H1 (cell line): ENCODE measurements around the gene DLL4. TPM values are rescaled to one million over a fixed set of nuclear protein-coding genes. Genes with fewer than 3 reads are reported as not detected.

ENCODE experiments used
- CTCF ChIA-PET: fragments of 300-600 bp; sonication (Branson Sonifier 250); formaldehyde crosslinking; loops from one replicate; lab custom pipeline; 2021; ENCODE audit not compliant: partially characterized antibody; lab: Charles Lee
- POLR2A ChIA-PET: fragments of 300-600 bp; sonication (Branson Sonifier 250); formaldehyde crosslinking; loops from one replicate; lab custom pipeline; 2021; ENCODE audit warnings: inconsistent platforms; ENCODE audit not compliant: partially characterized antibody; lab: Charles Lee
- DNase-seq, 2 experiments: peaks; one replicate each; pipeline versions ENCODE4 v3.0.0 to v3.0.0-alpha.2; 2010 to 2022; ENCODE audit warnings: low spot score in 2 of 2, low read depth in 1 of 2, mixed read lengths in 1 of 2
- FAIRE-seq: peaks from 2 replicates; lab custom pipeline; 2011; peaks lifted over from hg19 to GRCh38; lab: Jason Lieb, UNC
- H2AFZ ChIP-seq: 2 replicates; pipeline ENCODE4 v1.8.1; 2012; ENCODE audit warnings: low read length, inconsistent platforms
- H2AK5ac ChIP-seq: 2 replicates; pipeline ENCODE4 v1.6.1; 2013; ENCODE audit warnings: low read depth, low read length
- H2BK120ac ChIP-seq: replicated peaks from 2 replicates; pipeline ENCODE3; 2013; ENCODE audit warnings: low read depth, low read length, inconsistent platforms
- H2BK12ac ChIP-seq: 2 replicates; pipeline ENCODE4 v1.6.1; 2013; ENCODE audit warnings: low read depth, low read length
- H2BK15ac ChIP-seq: 2 replicates; pipeline ENCODE4 v1.6.1; 2013; ENCODE audit warnings: low read length
- H2BK20ac ChIP-seq: 2 replicates; pipeline ENCODE4 v1.6.1; 2013; ENCODE audit warnings: low read length
- H2BK5ac ChIP-seq: 2 replicates; pipeline ENCODE4 v1.6.1; 2013; ENCODE audit warnings: low read depth, low read length
- H3K14ac ChIP-seq: 2 replicates; pipeline ENCODE4 v1.6.1; 2013; ENCODE audit warnings: inconsistent platforms; ENCODE audit not compliant: insufficient read length
- H3K18ac ChIP-seq: 2 replicates; pipeline ENCODE4 v1.6.1; 2013; ENCODE audit warnings: low read length; ENCODE audit errors: extremely low read depth
- H3K23ac ChIP-seq: 2 replicates; pipeline ENCODE4 v1.6.1; 2013; ENCODE audit warnings: inconsistent platforms; ENCODE audit not compliant: insufficient read length
- H3K23me2 ChIP-seq: 2 replicates; pipeline ENCODE4 v1.6.1; 2013; ENCODE audit warnings: low read depth, low read length
- H3K27ac ChIP-seq: 2 replicates; pipeline ENCODE4 v1.6.1; 2011; ENCODE audit warnings: low read depth, low read length, inconsistent platforms
- H3K27me3 ChIP-seq, 4 experiments: replicated peaks in 1 of 4; 1 replicate in 1 of 4; 2 replicates in 3 of 4; pipeline versions ENCODE4 v1.6.1 to v1.8.1; 2011 to 2013; ENCODE audit warnings: low read length in 3 of 4, mild to moderate bottlenecking in 3 of 4, inconsistent platforms in 2 of 4, mixed read lengths in 2 of 4, moderate library complexity in 1 of 4; ENCODE audit not compliant: control insufficient read depth in 3 of 4, insufficient read depth in 3 of 4; ENCODE audit errors: extremely low read depth in 1 of 4
- H3K36me3 ChIP-seq, 4 experiments: 2 replicates each; pipeline versions ENCODE4 v1.6.1 to v1.8.1; 2011 to 2013; ENCODE audit warnings: mild to moderate bottlenecking in 4 of 4, low read length in 3 of 4, moderate library complexity in 2 of 4, control low read depth in 1 of 4, inconsistent platforms in 1 of 4; ENCODE audit not compliant: insufficient read depth in 4 of 4, control insufficient read depth in 2 of 4
- H3K4ac ChIP-seq: replicated peaks from 2 replicates; pipeline ENCODE3; 2013; ENCODE audit warnings: low read length, low read depth, mixed read lengths, inconsistent platforms; ENCODE audit not compliant: insufficient read length
- H3K4me1 ChIP-seq, 4 experiments: replicated peaks in 1 of 4; 1 replicate in 1 of 4; 2 replicates in 3 of 4; pipeline versions ENCODE4 v1.6.1 to v1.8.1; 2011 to 2013; ENCODE audit warnings: low read length in 3 of 4, inconsistent platforms in 2 of 4, mixed read lengths in 1 of 4; ENCODE audit not compliant: insufficient read depth in 4 of 4, control insufficient read depth in 3 of 4
- H3K4me2 ChIP-seq, 2 experiments: 2 replicates each; pipeline versions ENCODE4 v1.6.1 to v1.8.1; 2011 to 2013; ENCODE audit warnings: low read depth in 2 of 2, low read length in 2 of 2, control low read depth in 1 of 2, inconsistent platforms in 1 of 2, mild to moderate bottlenecking in 1 of 2; ENCODE audit not compliant: insufficient read depth in 1 of 2
- H3K4me3 ChIP-seq, 4 experiments: fragments of 200-600, 300-600 bp in 1 of 4; sonication (generic), shearing (Covaris generic), sonication (Bioruptor Twin) in 1 of 4; 2 replicates each; pipeline versions ENCODE4 v1.5.1 to v1.8.1; 2011 to 2016; ENCODE audit warnings: low read length in 4 of 4, low read depth in 3 of 4, control low read depth in 2 of 4, inconsistent platforms in 2 of 4, mild to moderate bottlenecking in 2 of 4, mixed read lengths in 1 of 4, moderate library complexity in 1 of 4; ENCODE audit not compliant: insufficient read depth in 2 of 4; ENCODE audit errors: extremely low read depth in 1 of 4
- H3K56ac ChIP-seq: replicated peaks from 2 replicates; pipeline ENCODE3; 2013; ENCODE audit warnings: low read depth, mild to moderate bottlenecking, mixed read lengths, low read length, inconsistent platforms; ENCODE audit not compliant: insufficient read length
- H3K79me1 ChIP-seq: 2 replicates; pipeline ENCODE4 v1.6.1; 2013; ENCODE audit warnings: low read depth, low read length, control low read depth
- H3K79me2 ChIP-seq, 2 experiments: 2 replicates each; pipeline versions ENCODE4 v1.6.1 to v1.8.1; 2012 to 2013; ENCODE audit warnings: low read length in 2 of 2, mild to moderate bottlenecking in 2 of 2, inconsistent platforms in 1 of 2; ENCODE audit not compliant: insufficient read depth in 2 of 2, control insufficient read depth in 1 of 2
- H3K9ac ChIP-seq, 4 experiments: replicated peaks in 1 of 4; 1 replicate in 1 of 4; 2 replicates in 3 of 4; pipeline versions ENCODE4 v1.6.1 to v1.8.1; 2011 to 2013; ENCODE audit warnings: low read depth in 3 of 4, low read length in 3 of 4, control low read depth in 2 of 4, mild to moderate bottlenecking in 2 of 4, moderate library complexity in 2 of 4, inconsistent platforms in 1 of 4; ENCODE audit errors: extremely low read depth in 1 of 4
- H3K9me3 ChIP-seq, 2 experiments: 2 replicates each; pipeline versions ENCODE4 v1.6.1 to v1.8.1; 2012 to 2013; ENCODE audit warnings: mild to moderate bottlenecking in 2 of 2, moderate library complexity in 2 of 2, control low read depth in 1 of 2, inconsistent platforms in 1 of 2, low read depth in 1 of 2, low read length in 1 of 2, mixed read lengths in 1 of 2; ENCODE audit not compliant: insufficient read depth in 2 of 2
- H4K20me1 ChIP-seq, 2 experiments: replicated peaks in 1 of 2; 2 replicates each; pipeline versions ENCODE3 to v1.8.1; 2011 to 2013; ENCODE audit warnings: inconsistent platforms in 2 of 2, low read length in 2 of 2, mild to moderate bottlenecking in 1 of 2; ENCODE audit not compliant: insufficient read depth in 2 of 2, control insufficient read depth in 1 of 2
- H4K5ac ChIP-seq: 2 replicates; pipeline ENCODE4 v1.6.1; 2013; ENCODE audit warnings: low read length, low read depth, mixed read lengths, inconsistent platforms; ENCODE audit not compliant: insufficient read length
- H4K8ac ChIP-seq: 2 replicates; pipeline ENCODE4 v1.8.0; 2013; ENCODE audit warnings: mild to moderate bottlenecking, moderate library complexity, low read length, inconsistent platforms; ENCODE audit not compliant: insufficient read depth; ENCODE audit errors: extremely low read depth
- H4K91ac ChIP-seq: replicated peaks from 2 replicates; pipeline ENCODE3; 2013; ENCODE audit warnings: low read length, mixed read lengths, inconsistent platforms; ENCODE audit not compliant: insufficient read length
- ASH2L ChIP-seq: fragments of 200-600, 300-600 bp; sonication (generic); IDR thresholded peaks from one replicate; pipeline ENCODE4 v1.7.1; 2017; ENCODE audit warnings: low read length
- CBX8 ChIP-seq: fragments of 300-800, 300-1000 bp; sonication (generic); IDR thresholded peaks from 2 replicates; pipeline ENCODE4 v1.7.1; 2016; ENCODE audit warnings: low read depth, low read length, borderline replicate concordance
- E2F6 ChIP-seq: IDR thresholded peaks from 2 replicates; pipeline ENCODE4 v1.6.1; 2012; ENCODE audit warnings: inconsistent platforms
- EZH2 ChIP-seq: fragments of 200-600 bp; sonication (generic); IDR thresholded peaks from 2 replicates; pipeline ENCODE4 v1.7.1; 2012; ENCODE audit warnings: low read depth, mild to moderate bottlenecking, moderate library complexity, low read length, inconsistent platforms; ENCODE audit not compliant: severe bottlenecking
- GTF2F1 ChIP-seq: IDR thresholded peaks from 2 replicates; pipeline ENCODE4 v1.6.1; 2012; ENCODE audit warnings: low read depth, low read length, improper control_type of control experiment, borderline replicate concordance
- POLR2AphosphoS5 ChIP-seq: IDR thresholded peaks from 2 replicates; pipeline ENCODE4 v1.6.1; 2011; ENCODE audit warnings: low read depth, low read length
- RBBP5 ChIP-seq: IDR thresholded peaks from 2 replicates; pipeline ENCODE4 v1.7.1; 2012; ENCODE audit warnings: low read depth, mild to moderate bottlenecking, inconsistent platforms, low read length, moderate library complexity, borderline replicate concordance
- SP1 ChIP-seq: IDR thresholded peaks from 2 replicates; pipeline ENCODE4 v1.6.1; 2011; ENCODE audit warnings: low read depth, low read length
- SUZ12 ChIP-seq: fragments of 200-600 bp; sonication (generic); IDR thresholded peaks from 2 replicates; pipeline ENCODE4 v1.6.1; 2012; ENCODE audit warnings: mild to moderate bottlenecking, inconsistent platforms, low read length, moderate library complexity, mixed read lengths
- TBP ChIP-seq: IDR thresholded peaks from 2 replicates; pipeline ENCODE4 v1.6.1; 2011; ENCODE audit warnings: low read depth, low read length, improper control_type of control experiment
- YY1 ChIP-seq: IDR thresholded peaks from 2 replicates; pipeline ENCODE4 v1.6.1; 2011; ENCODE audit warnings: low read depth, mild to moderate bottlenecking, low read length
- WGBS, 2 experiments: shearing (Covaris generic) in 1 of 2; methylation state at CpG; one replicate each; pipeline versions ENCODE4 v1.1.6 to v1.1.7; 2013 to 2015; ENCODE audit warnings: low lambda C conversion rate in 2 of 2, mixed read lengths in 2 of 2, inconsistent platforms in 1 of 2, low coverage in 1 of 2, missing lambda C conversion rate in 1 of 2; ENCODE audit not compliant: insufficient replicate concordance in 2 of 2, insufficient coverage in 1 of 2, insufficient read length in 1 of 2; ENCODE audit errors: extremely low coverage in 1 of 2, missing lambda C conversion rate in 1 of 2; 5-methylcytosine and 5-hydroxymethylcytosine counted together
- polyA plus RNA-seq, 7 experiments: library from polyadenylated mRNA; depleted of rRNA in 3 of 7; stranded (reverse) in 5 of 7; unstranded in 2 of 7; fragments of >200 nt in 5 of 7; fragments of 200-250 nt in 2 of 7; gene quantifications; 1 replicate in 5 of 7; 2 replicates in 1 of 7; 4 replicates in 1 of 7; pipeline versions ENCODE4 v1.2.1 to v1.2.3, GENCODE V29; 2011 to 2013; ENCODE audit warnings: missing spikeins in 2 of 7, mixed read lengths in 2 of 7
- total RNA-seq: library from RNA; stranded (reverse); fragmentation: NEBNext Ultra II Directional; extraction: Animal tissue kit (Norgen Biotek cat#: 25700); gene quantifications from 2 replicates; pipeline ENCODE4 v1.2.1, GENCODE V29; 2021

The DLL4 gene
- total and polyA plus RNA-seq, 2 of the 8 experiments (the other 6 are each of a cell fraction or from before 2014, with no cell fraction given): 0.23 to 0.60 TPM

GRCh38 chr15:40929660-40930429 is 705 bp downstream of the DLL4 start:
- no peaks in the 10 kb centered on the region for H3K79me1 ChIP-seq
- H3K4ac ChIP-seq: no peak overlapping the region
- H2BK20ac ChIP-seq: no peak overlapping the region
- H3K4me2 ChIP-seq: peak overlapping the region; percentile 87 to 97
- WGBS, 2 experiments: 3% methylated on average over 55 of the region's 56 CpGs; no CpG with 5 or more reads in 1 of the 2 experiments
- no peak overlapping the region for H3K27ac ChIP-seq
- H3K79me2 ChIP-seq: no peaks in the 10 kb centered on the region
- H3K4me3 ChIP-seq: peak overlapping the region; percentile 31 to 71 (median 46)
- H4K91ac ChIP-seq: no peak overlapping the region
- H4K20me1 ChIP-seq: peaks cover 2 to 22% of the 10 kb centered on the region in 2 experiments
- peaks cover 61 to 90% (median 84%) of the 10 kb centered on the region in 4 experiments for H3K27me3 ChIP-seq
- no peak overlapping the region for H3K23ac ChIP-seq
- no peak overlapping the region for H3K18ac ChIP-seq
- CTCF ChIA-PET: interaction anchor here (0.6 to 33.1 kb wide), 15 partner anchors 5 to 235 kb away, joined by 3 to 619 read pairs (median 9); partner anchors contain the start of genes CHAC1, DLL4, RAD51 and VPS18
- H4K8ac ChIP-seq: peak overlapping the region; percentile 20
- H3K4me1 ChIP-seq: peaks cover 3 to 36% (median 21%) of the 10 kb centered on the region in 4 experiments
- POLR2A ChIA-PET: interaction anchor here (1.1 to 43.8 kb wide), 9 partner anchors 12 to 491 kb away, joined by 3 to 1505 read pairs (median 6); partner anchors contain the start of genes CHAC1, INO80, NUSAP1 and OIP5
- FAIRE-seq (no peak), DNase-seq (peak in 1 of 2 experiments; percentile 80)
- no peak overlapping the region for H2BK5ac ChIP-seq
- no peak overlapping the region; the same call in 1 of the 2 replicates for H2AFZ ChIP-seq
- H2BK120ac ChIP-seq: no peak overlapping the region
- H3K36me3 ChIP-seq: no peaks in the 10 kb centered on the region
- no peak overlapping the region; a peak in 1 of 7 replicates for H3K9ac ChIP-seq
- H3K23me2 ChIP-seq: peaks cover 29% of the 10 kb centered on the region; the same call in 1 of the 2 replicates
- no peak overlapping the region for H3K14ac ChIP-seq
- no peak overlapping the region for H2AK5ac ChIP-seq
- H4K5ac ChIP-seq: no peak overlapping the region
- no peaks in the 10 kb centered on the region for H3K9me3 ChIP-seq
- no peak overlapping the region for H3K56ac ChIP-seq
- H2BK12ac ChIP-seq: 0 out of 2 replicates have a peak overlapping the region, but pooled peaks have one; percentile 17
- no peak overlapping the region for H2BK15ac ChIP-seq
- TF ChIP-seq YY1 (no peak), GTF2F1 (no peak), RBBP5 (peak; percentile 24; the same call in 1 of the 2 replicates), SP1 (no peak), E2F6 (no peak), ASH2L (no peak), TBP (peak; percentile 17; the same call in 1 of the 2 replicates), EZH2 (peak; percentile 84), POLR2AphosphoS5 (no peak), CBX8 (no peak), SUZ12 (peak; percentile 76)
